GM18867 (cell line): ENCODE data around the gene IAH1.

Experiments
- ATAC-seq: cut with Tn5 transposase; IDR thresholded peaks from one replicate; pipeline ENCODE4 v1.9.1; 2021; ENCODE audit warnings: mild to moderate bottlenecking, moderate library complexity; ENCODE audit not compliant: unreplicated experiment

The IAH1 gene, protein sequence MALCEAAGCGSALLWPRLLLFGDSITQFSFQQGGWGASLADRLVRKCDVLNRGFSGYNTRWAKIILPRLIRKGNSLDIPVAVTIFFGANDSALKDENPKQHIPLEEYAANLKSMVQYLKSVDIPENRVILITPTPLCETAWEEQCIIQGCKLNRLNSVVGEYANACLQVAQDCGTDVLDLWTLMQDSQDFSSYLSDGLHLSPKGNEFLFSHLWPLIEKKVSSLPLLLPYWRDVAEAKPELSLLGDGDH

DNA sequence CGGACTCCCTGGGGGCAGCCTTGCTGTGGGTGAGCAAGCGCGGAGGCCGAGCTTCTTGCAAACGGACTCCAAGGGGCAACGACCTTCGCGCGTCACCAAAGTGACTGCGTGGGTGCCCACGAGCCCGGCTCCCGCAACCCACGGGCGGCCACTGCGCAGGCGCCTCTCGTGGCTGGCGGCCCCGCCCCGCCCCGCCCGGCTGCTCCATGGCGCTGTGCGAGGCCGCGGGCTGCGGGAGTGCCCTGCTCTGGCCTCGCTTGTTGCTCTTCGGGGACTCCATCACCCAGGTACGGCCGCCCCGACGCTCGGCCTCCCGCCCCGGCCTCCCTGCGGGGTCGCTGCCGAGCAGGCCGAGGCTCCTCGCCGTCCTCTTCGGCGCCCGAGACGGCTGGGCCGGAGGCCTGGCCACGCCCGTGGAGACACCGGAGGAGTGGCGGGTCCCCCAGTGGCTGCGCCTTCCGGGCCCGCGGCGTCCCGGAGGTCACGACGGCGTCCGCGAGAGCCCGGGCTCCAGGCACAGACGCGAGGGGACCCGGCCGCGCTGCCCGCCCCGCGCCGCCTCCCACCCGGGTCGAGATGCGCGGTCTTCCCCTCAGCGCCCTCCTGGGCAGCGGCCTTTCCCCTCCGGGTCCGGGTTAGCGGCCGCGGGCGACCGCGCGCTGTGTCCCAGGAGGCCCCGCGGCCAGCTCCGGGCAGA, at the start of gene IAH1:
Gene IAH1, plus strand, starts transcription at position 191 of the 697 bp plus-strand sequence. Its CDS starts 16 bp downstream, at position 207.
- peak; percentile 87 for ATAC-seq

GRCh38 chr2:9428965-9429577, 45.3 kb upstream of the IAH1 start:
- ATAC-seq = no peak

GRCh38 chr2:9430316-9431293, 43.7 kb upstream of the IAH1 start:
- ATAC-seq = no peak

GRCh38 chr2:9434489-9434888, 39.9 kb upstream of the IAH1 start:
- no peak for ATAC-seq

GRCh38 chr2:9439536-9439935, 34.8 kb upstream of the IAH1 start:
- ATAC-seq = no peak

GRCh38 chr2:9440058-9440727, 34.2 kb upstream of the IAH1 start:
- no peak for ATAC-seq

- no peak for ATAC-seq
These were observed 32.8 kb upstream of the IAH1 start for GRCh38 chr2:9441556-9441955.

- ATAC-seq = no peak
These were observed 30.8 kb upstream of the IAH1 start for GRCh38 chr2:9443526-9443925.

DNA sequence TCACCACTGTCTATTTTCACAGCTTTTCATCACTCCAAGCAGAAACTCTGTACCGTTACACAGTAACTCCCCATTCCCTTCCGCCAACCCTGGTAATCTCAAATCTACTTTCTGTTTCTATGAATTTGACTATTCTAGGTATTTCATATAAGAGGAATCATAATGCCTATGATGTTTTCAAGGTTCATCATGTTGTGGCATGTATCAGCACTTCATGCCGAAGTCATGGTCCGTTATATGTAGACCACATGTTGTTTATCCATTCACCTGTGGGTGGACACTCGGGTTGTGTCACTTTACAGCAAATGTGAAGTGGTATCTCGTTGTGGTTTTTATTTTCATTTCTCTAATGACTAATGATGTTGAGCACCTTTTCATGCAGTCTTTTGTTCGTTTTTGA, 29.3 kb upstream of the IAH1 start:
- ATAC-seq = no peak

DNA sequence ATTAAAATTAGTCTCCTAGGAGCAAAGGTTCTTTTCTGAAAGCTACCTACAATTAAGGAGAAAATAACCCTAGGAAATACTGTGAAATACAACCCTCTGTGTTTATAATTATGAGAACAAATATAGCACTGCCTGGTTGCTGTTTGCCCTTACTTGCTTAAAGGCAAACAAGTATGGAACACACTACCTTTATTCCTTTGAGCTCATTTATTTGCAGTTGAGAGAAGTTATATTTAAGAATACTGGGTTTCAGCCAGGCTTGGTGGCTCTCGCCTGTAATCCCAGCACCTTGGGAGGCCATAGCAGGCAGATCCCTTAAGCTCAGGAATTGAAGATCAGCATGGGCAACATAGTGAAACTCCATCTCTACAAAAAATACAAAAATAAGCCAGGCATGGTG, 23.1 kb upstream of the IAH1 start:
- no peak for ATAC-seq

- no peak for ATAC-seq
These were observed 13.8 kb upstream of the IAH1 start for GRCh38 chr2:9460441-9461017.

DNA sequence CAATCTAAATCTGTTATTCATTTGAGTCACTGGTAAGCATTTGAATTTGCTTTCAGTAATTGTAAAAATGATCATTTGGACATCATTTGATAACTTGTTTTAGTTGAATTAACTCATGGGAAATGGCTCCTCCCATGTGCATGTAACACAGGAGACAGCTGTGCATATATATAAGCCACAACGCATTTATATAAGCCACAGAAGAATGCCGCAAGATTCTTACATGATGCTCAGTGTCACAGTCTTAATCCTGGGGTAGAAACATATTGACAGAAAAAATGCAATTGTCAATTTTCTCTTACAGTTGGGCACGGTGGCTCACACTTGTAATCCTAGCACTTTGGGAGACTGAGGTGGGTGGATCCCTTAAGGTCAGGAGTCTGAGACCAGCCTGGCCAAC, 13.3 kb upstream of the IAH1 start:
- ATAC-seq = no peak

- no peak for ATAC-seq
These were observed 12.0 kb upstream of the IAH1 start for GRCh38 chr2:9462313-9462712.

DNA sequence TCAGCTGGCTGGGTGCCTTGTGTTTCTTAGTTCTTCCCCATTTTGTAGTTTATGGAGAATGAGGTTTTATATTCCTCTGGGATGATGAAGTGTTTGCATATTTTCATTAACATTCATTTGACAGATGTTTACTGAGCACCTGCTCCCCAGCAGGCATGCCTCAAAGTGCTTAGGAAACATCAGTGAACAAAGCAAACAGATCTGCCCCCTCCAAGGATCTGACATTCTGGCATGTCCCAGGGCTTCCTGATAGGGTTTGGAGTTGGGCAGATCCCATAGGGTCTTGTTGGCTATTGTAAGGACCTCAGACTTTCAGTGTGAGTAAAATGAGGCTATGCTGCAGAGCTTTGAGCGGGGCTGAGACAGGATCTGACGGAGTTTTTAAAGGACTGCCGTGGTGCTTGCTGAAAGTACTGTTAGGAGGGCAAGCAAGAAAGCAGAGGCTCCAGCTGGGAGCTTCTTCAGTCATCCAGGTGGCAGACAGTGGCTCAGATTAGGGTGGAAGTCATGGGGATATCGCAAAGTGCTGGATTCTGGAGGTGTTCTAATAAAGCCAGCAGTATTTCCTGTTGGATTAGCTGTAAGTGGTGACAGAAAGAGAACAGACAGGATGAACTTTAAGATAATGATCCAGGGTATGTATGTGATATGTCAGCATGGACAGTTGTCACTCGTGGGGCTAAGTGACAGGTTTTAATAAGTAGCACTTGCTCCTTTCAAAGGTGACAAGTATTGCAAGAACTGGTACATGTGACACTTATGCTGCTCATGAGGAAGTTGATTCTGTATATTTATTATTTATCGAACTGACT, 11.3 kb upstream of the IAH1 start:
- no peak for ATAC-seq

GRCh38 chr2:9463698-9464034, 10.7 kb upstream of the IAH1 start:
- ATAC-seq = no peak

DNA sequence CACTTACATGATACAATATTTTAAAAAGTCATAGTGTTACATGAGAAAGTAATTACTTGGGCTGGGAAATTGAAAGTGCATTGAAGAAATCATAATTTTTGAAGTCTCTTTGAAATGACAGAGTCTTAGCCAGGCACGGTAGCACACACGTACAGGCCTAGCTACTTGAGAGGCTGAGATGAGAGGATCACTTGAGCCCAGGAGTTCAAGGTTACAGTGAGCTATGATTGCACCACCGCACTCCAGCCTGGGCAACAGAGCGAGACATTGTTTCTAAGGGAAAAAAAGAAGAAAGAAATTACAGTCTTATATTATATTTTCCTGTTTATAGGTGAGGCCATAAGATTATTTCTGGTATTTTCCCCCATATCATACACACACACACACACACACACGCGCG, 9.2 kb upstream of the IAH1 start:
- ATAC-seq = no peak

DNA sequence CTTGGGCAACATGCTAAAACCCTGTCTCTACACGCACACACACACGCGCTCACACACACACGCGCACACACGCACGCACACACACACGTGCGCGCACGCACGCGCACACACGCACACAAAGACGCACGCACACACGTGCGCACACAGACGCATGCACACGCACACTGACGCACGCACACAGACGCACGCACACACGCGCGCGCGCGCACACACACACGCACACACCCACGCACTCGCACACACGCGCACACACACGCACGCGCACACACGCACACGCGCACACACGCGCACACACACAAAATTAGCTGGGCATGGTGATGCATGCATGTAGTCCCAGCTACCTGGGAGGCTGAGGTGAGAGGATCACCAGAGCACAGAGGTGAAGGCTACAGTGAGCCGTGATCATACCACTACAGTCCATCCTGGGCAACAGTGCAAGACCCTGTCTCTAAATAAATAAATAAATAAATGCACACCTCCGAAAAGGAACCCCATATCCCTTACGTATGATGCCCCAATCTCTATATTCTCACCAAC, 8.1 kb upstream of the IAH1 start:
- no peak for ATAC-seq

- ATAC-seq = no peak
These were observed 6.7 kb upstream of the IAH1 start for GRCh38 chr2:9467687-9468086.

DNA sequence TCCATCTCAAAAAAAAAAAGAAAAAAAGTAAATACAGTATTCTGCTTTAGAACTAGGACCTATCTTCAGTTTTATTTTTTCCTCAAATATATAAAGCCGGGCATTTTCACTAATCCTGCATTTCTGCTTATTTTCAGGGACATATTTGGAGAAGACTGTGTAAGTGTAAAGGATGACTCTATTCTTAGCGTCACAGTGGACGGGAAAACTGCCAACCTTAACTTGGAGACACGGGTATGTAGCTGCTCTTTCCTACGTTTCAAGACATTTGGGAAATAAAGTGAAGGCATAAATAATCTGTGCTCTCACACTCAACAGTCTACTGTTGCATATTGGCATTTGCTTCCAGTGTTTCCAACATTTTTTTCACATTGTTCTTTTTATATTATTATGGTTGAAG, 3.1 kb upstream of the IAH1 start:
- ATAC-seq = no peak
